Measurements from ENCODE around the gene BPIFB1. TPM values are rescaled to one million over a fixed set of nuclear protein-coding genes. Genes with fewer than 3 reads are reported as not detected.

Gene BPIFB1
- total RNA-seq, 1 donor from 2014 or later, result not detected

DNA sequence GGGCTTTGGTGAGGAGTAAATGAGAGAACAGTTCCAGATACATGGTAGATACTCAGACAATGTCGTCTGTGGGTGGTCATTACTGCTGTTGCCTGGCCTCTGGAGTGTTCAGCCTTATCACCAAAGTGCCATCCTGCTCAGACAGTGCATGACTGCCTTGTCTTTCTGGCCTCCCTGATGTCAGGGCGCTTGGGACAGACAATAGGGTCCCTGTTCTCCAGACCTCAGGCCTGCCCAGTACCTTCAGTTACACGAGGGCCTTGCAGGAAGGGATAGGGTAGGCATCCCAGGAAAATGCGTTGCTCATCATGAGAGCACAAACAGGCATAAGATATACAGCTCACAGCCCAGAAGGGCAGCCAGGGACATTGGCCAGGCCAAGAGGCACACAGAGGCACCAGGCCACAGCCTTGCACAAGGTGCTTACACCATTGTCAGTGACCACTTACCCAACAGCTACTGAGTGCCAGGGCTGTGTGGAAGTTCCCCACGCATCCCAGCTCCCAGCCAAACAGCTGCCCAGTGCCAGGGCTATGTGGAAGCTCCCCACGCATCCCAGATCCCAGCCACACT is 27.4 kb downstream of the BPIFB1 start:
- Mint-ChIP-seq H3K4me3 (no peak overlapping the region), H3K36me3 (ENCODE audit: low read depth) (no peaks in the 10 kb centered on the region), H3K9me3 (no peaks in the 10 kb centered on the region), H3K27me3 (ENCODE audit: insufficient read depth) (no peaks in the 10 kb centered on the region), H3K27ac (no peak overlapping the region), H3K4me1 (ENCODE audit: low read depth) (no peaks in the 10 kb centered on the region)
- DNase-seq (ENCODE audit: low spot score), result no peak
- intact Hi-C loops (cut with micrococcal nuclease), result no loop called here

DNA sequence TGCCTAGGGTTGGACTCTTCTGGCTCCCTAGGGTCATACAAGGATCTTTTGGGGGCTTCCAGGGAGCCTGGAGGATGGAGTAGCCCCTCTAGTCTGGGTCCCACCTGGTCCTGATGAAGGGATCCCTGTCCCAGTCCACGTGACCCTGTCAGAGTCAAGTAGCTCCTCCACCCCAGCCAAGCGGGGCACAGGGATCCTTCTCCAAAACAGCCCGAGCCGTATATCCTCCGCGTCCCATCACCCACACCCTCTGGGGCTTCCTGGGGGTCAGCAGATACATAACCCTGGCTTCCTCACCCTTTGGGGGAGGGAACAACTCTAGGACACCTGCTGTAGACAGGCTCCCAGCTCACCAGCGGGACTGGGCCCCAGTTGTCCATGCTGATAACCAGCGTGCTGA is 28.0 kb downstream of the BPIFB1 start:
- Mint-ChIP-seq H3K27ac (no peak overlapping the region), H3K9me3 (no peaks in the 10 kb centered on the region), H3K4me3 (no peak overlapping the region)

DNA sequence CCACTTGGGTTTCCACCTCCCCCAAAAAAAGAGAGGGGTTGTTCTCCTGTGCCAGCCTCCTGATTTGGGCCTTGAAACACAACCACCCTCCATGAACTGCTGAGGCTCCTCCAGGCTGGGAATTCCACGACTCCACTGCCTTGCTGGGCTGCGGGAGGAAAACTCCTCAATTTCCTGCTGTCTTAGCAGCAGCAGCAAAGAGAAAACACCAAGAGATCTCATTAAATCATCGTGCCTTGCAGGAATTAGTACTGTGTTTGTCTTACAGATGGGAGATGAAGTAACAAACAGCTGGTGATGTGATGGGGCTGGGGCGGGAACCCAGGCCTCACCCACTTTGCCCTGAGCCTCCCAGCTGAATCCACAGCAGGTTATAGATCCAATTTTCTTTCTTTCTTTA is 29.0 kb downstream of the BPIFB1 start:
- Mint-ChIP-seq H3K27me3 (ENCODE audit: insufficient read depth) (no peaks in the 10 kb centered on the region), H3K4me1 (ENCODE audit: low read depth) (no peaks in the 10 kb centered on the region), H3K9me3 (no peaks in the 10 kb centered on the region), H3K4me3 (no peak overlapping the region), H3K27ac (no peak overlapping the region), H3K36me3 (ENCODE audit: low read depth) (no peaks in the 10 kb centered on the region)
- intact Hi-C loops (cut with micrococcal nuclease), result no loop called here
- DNase-seq (ENCODE audit: low spot score), result no peak

More for the DNA sequence above, 28.0 kb downstream of the BPIFB1 start:
- Mint-ChIP-seq H3K27me3 (ENCODE audit: insufficient read depth) (no peaks in the 10 kb centered on the region), H3K36me3 (ENCODE audit: low read depth) (no peaks in the 10 kb centered on the region), H3K4me1 (ENCODE audit: low read depth) (no peaks in the 10 kb centered on the region)
- no peak for DNase-seq (ENCODE audit: low spot score)
- intact Hi-C loops (cut with micrococcal nuclease), result no loop called here

DNA sequence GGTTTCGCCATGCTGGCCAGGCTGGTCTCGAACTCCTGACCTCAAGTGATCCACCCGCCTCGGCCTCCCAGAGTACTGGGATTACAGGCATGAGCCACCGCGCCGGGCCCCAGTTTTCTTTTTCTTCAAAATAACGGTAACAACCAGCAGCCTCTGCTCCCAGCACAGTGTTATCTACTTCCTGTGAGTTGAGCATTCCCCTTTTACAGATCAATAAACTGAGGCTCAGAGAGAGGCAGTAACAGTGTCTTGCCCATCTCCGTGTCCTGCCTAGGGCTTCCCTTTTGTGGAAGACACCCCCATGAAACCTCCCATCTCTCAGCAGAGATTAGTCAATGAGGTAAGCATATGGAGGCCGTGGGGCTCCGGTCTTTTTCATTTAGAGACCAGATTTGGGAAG is 29.6 kb downstream of the BPIFB1 start:
- Mint-ChIP-seq H3K27me3 (ENCODE audit: insufficient read depth) (no peaks in the 10 kb centered on the region), H3K36me3 (ENCODE audit: low read depth) (no peaks in the 10 kb centered on the region), H3K4me3 (no peak overlapping the region), H3K9me3 (no peaks in the 10 kb centered on the region), H3K27ac (no peak overlapping the region), H3K4me1 (ENCODE audit: low read depth) (no peaks in the 10 kb centered on the region)
- intact Hi-C loops (cut with micrococcal nuclease), result no loop called here
- DNase-seq (ENCODE audit: low spot score), result no peak

DNA sequence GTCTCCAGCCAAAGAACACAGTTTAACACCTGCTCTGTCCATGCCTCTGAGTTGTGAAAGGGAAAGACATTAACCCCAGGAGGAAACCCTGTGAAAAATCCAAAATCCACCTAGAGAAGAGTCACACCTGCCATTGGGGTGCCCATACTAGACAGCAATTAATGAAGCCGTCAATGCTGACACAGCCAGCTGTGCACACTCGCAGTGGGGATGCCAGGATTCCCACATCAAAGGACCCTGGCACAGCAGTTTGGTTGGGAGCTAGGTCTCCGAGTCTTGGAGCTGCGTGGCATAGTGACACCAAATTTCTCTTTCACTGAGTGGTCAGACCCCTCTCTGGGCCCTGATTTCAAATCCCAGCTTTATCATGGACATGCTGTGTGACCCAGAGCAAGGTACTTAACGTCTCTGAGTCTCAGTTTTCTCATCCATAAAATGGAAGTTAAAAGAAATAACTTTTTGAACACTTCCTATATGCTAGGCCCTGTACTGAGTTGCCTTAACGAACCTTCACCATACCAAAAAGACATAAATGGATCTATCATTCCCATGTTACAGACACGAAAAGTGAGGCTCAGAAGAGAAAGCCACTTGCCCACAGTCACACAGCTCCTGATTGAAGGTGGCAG is 30.8 kb downstream of the BPIFB1 start:
- no peaks in the 10 kb centered on the region for H3K36me3 Mint-ChIP-seq (ENCODE audit: low read depth)
- no peaks in the 10 kb centered on the region for H3K9me3 Mint-ChIP-seq
- intact Hi-C loops (cut with micrococcal nuclease), result no loop called here
- H3K27me3 Mint-ChIP-seq (ENCODE audit: insufficient read depth), result no peaks in the 10 kb centered on the region
- H3K4me3 Mint-ChIP-seq, result no peak overlapping the region
- H3K27ac Mint-ChIP-seq, result no peak overlapping the region
- H3K4me1 Mint-ChIP-seq (ENCODE audit: low read depth), result no peaks in the 10 kb centered on the region
- DNase-seq (ENCODE audit: low spot score), result no peak

DNA sequence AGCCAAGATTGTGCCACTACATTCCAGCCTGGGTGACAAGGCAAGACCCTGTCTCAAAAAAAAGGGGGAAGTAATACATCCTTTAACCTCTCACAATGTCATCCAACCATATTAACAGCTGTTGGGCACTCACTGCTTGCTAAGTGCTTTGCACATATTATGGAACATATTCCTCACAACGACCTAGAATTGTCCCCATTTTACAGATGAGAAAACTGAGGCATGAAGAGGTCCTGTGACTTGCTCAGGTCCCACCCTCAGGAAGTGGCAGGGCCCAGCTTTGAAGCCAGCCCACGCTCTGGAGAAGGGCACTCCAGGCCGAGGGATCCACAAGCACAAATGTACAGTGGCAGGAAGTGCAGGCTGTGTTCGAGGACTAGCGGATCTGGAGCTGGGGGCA is 33.3 kb downstream of the BPIFB1 start:
- no peaks in the 10 kb centered on the region for H3K9me3 Mint-ChIP-seq
- no peak for DNase-seq (ENCODE audit: low spot score)
- no peak overlapping the region for H3K4me3 Mint-ChIP-seq
- H3K27me3 Mint-ChIP-seq (ENCODE audit: insufficient read depth), result no peaks in the 10 kb centered on the region
- intact Hi-C loops (cut with micrococcal nuclease), result no loop called here
- H3K36me3 Mint-ChIP-seq (ENCODE audit: low read depth), result no peaks in the 10 kb centered on the region
- no peaks in the 10 kb centered on the region for H3K4me1 Mint-ChIP-seq (ENCODE audit: low read depth)
- no peak overlapping the region for H3K27ac Mint-ChIP-seq

DNA sequence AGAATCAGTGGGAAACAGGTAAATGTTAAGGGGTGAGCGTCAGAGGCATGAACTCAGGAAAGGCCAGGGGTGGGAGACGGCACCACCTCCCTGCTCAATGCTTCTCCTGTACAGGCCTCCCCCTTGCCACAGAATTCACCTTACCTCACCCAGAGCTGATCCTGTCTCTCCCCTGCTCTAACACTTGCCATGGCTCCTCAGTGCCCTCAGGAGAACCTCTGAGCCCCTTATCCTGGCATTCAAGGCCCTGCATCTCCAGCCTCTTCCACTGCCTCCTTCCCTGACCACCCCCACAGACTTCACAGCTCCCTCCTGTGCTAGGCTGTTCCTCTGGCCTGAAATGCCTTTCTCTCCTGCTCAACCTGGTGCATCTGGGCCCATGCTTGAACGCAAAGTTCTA is 33.9 kb downstream of the BPIFB1 start:
- peaks cover under 1% of the 10 kb centered on the region for H3K27me3 Mint-ChIP-seq (ENCODE audit: insufficient read depth)
- H3K36me3 Mint-ChIP-seq (ENCODE audit: low read depth), result no peaks in the 10 kb centered on the region
- DNase-seq (ENCODE audit: low spot score), result no peak
- intact Hi-C loops (cut with micrococcal nuclease), result no loop called here
- H3K4me1 Mint-ChIP-seq (ENCODE audit: low read depth), result no peaks in the 10 kb centered on the region
- H3K4me3 Mint-ChIP-seq, result no peak overlapping the region
- no peak overlapping the region for H3K27ac Mint-ChIP-seq
- no peaks in the 10 kb centered on the region for H3K9me3 Mint-ChIP-seq

DNA sequence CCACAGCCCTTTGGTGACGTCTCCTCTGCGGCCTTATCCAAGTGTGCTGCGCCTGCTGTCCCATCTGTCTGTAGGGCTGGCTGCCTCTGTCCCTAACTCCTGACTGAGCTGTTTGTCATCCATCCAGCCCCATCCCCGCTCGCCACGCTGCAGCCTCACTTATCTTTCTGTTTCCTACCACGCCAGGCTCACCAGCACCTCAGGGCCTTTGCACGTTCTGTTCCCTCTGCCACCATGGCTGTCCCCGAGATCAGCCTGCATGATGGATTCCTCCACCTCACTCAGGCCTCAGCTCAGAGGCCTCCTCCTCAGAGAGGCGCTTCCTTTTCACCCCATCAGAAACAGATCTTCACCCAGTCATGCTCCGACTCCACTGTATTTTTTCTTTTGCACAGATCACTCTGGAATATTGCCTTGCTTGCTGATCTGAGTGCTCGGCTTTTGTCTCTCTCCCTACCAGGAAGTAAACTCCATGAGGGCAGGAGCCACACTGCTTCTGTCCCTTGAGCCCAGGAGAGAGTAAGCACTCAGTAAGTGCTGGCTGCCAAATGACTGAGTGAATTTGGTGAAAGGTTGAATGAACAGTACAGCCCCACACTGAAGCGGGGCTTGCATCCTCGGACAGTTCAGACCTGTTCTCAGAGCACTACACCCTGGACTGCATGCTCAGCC is 34.5 kb downstream of the BPIFB1 start:
- no peak overlapping the region for H3K27ac Mint-ChIP-seq
- no peaks in the 10 kb centered on the region for H3K4me1 Mint-ChIP-seq (ENCODE audit: low read depth)
- H3K4me3 Mint-ChIP-seq, result no peak overlapping the region
- intact Hi-C loops (cut with micrococcal nuclease), result no loop called here
- peaks cover 3% of the 10 kb centered on the region for H3K27me3 Mint-ChIP-seq (ENCODE audit: insufficient read depth)
- DNase-seq (ENCODE audit: low spot score), result no peak
- no peaks in the 10 kb centered on the region for H3K36me3 Mint-ChIP-seq (ENCODE audit: low read depth)
- no peaks in the 10 kb centered on the region for H3K9me3 Mint-ChIP-seq

DNA sequence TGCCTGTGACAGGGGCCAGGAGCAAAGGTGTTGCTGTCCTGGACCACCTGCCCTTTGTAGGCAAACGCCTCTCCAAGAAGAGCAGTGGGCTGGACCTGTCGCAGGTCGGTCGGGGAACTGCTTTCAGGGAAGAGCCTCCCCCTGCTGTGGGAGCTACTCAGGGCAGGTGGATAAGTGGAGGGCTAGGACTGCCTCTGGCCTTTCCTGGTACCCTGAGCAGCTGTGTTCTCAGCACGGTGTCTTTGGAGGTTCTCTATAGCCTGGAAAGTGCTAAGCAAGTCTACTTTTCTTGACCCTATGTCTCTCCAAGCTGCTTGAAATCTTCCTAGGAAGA is 35.0 kb downstream of the BPIFB1 start:
- Mint-ChIP-seq H3K9me3 (no peaks in the 10 kb centered on the region), H3K4me3 (no peak overlapping the region), H3K4me1 (ENCODE audit: low read depth) (no peaks in the 10 kb centered on the region), H3K27me3 (ENCODE audit: insufficient read depth) (peaks cover 6% of the 10 kb centered on the region), H3K27ac (no peak overlapping the region), H3K36me3 (ENCODE audit: low read depth) (no peaks in the 10 kb centered on the region)
- no peak for DNase-seq (ENCODE audit: low spot score)
- intact Hi-C loops (cut with micrococcal nuclease), result no loop called here

DNA sequence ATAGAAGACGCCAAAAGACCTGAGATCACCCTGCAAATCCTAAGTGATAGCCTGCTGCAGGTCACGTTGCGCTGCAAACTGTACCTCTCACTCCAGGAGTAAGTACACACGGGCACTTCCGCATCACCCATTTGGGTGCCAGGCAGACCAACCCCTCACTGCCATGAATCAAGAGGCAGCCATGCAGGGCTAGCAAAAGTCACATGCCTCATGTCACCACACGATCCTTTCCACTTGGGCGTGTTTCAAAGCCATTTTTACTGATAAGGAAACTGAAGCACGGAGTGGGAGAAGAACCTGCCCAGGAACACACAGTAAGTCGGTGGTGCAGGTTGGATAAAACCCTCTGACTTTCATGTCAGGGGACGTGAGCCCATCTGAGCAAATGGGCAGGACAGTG is 37.0 kb downstream of the BPIFB1 start:
- peaks cover 8% of the 10 kb centered on the region for H3K27me3 Mint-ChIP-seq (ENCODE audit: insufficient read depth)

DNA sequence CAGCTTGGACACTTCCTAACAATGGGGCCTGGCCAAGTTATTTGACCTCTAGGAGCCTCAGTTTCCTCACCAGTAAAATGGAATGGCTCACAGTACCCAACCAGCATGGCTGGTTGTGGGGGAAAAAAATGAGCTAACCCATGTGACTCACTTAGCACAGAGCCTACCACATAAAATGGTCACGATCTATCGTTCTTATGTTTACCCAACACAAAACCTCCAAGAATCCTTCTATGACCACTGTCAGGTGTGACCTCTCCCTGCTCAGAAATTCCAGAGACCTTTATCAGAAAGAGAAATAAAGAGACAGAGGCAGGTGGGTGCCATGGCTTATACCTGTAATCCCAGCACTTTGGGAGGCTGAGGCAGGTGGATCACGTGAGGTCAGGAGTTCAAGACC is 39.4 kb downstream of the BPIFB1 start:
- no peaks in the 10 kb centered on the region for H3K36me3 Mint-ChIP-seq (ENCODE audit: low read depth)
- no peaks in the 10 kb centered on the region for H3K9me3 Mint-ChIP-seq
- H3K27me3 Mint-ChIP-seq (ENCODE audit: insufficient read depth), result peaks cover 8% of the 10 kb centered on the region
- H3K27ac Mint-ChIP-seq, result no peak overlapping the region
- no peaks in the 10 kb centered on the region for H3K4me1 Mint-ChIP-seq (ENCODE audit: low read depth)
- no peak for DNase-seq (ENCODE audit: low spot score)
- H3K4me3 Mint-ChIP-seq, result no peak overlapping the region
- intact Hi-C loops (cut with micrococcal nuclease), result no loop called here

More for the DNA sequence above, 37.0 kb downstream of the BPIFB1 start:
- no peaks in the 10 kb centered on the region for H3K4me1 Mint-ChIP-seq (ENCODE audit: low read depth)
- no peaks in the 10 kb centered on the region for H3K36me3 Mint-ChIP-seq (ENCODE audit: low read depth)
- intact Hi-C loops (cut with micrococcal nuclease), result no loop called here
- H3K27ac Mint-ChIP-seq, result no peak overlapping the region
- H3K4me3 Mint-ChIP-seq, result no peak overlapping the region
- DNase-seq (ENCODE audit: low spot score), result no peak
- H3K9me3 Mint-ChIP-seq, result no peaks in the 10 kb centered on the region

DNA sequence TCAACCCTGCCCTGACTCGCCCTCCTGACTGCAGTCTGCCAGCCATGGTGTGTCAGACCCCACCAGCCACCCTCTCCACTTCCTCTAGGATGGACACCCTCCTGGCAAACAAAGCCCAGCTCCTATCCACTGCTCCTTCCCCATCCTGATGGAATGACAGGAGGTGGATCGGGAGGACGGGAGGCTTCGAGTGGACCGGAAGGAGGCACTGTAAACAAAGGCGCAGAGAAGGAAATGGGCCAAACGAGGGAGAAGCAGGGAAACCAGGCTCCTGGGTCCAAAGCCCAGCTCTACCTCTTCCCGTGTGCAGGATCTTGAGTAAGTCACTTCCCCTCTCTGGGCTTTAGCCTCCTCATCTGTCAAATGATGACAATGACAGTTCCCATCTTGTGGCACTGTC is 40.2 kb downstream of the BPIFB1 start:
- Mint-ChIP-seq H3K4me3 (no peak overlapping the region), H3K27me3 (ENCODE audit: insufficient read depth) (peaks cover 10% of the 10 kb centered on the region), H3K4me1 (ENCODE audit: low read depth) (no peaks in the 10 kb centered on the region), H3K36me3 (ENCODE audit: low read depth) (no peaks in the 10 kb centered on the region), H3K9me3 (no peaks in the 10 kb centered on the region), H3K27ac (no peak overlapping the region)
- no peak for DNase-seq (ENCODE audit: low spot score)
- intact Hi-C loops (cut with micrococcal nuclease), result no loop called here

DNA sequence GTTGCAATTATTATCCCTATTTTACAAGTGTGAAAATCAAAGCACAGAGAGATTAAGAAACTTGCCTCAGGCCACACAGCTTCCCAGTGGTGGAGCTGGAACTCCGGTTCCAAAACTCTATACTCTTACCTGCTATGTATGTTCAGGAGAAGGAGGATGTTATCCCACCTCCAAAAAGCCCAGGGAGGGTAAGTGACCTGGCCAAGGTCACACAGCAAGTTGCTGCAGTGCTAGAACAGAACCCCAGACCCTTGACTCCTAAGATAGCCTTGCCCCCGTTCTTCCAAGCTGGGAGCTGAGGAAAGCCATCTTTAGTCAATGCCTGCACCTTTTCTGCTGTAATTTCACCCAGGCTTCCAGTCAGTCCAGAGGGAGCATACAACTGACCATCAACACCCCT is 42.3 kb downstream of the BPIFB1 start:
- no peaks in the 10 kb centered on the region for H3K4me1 Mint-ChIP-seq (ENCODE audit: low read depth)
- no peak overlapping the region for H3K4me3 Mint-ChIP-seq
- H3K36me3 Mint-ChIP-seq (ENCODE audit: low read depth), result no peaks in the 10 kb centered on the region
- intact Hi-C loops (cut with micrococcal nuclease), result no loop called here
- no peak for DNase-seq (ENCODE audit: low spot score)
- peaks cover 16% of the 10 kb centered on the region for H3K27me3 Mint-ChIP-seq (ENCODE audit: insufficient read depth)
- H3K9me3 Mint-ChIP-seq, result no peaks in the 10 kb centered on the region
- H3K27ac Mint-ChIP-seq, result no peak overlapping the region

Data from activated T-helper 1 cell treated with anti-CD3 and anti-CD28 coated beads, Interleukin-12 subunit alpha, Interleukin-12 subunit beta, Interleukin-2, Interleukin-4 antibody, amounts not matched to agents 30 ng/mL and 10 ng/mL and 1 ng/mL, durations not matched to agents 14 hours and 24 hours and 36 hours (primary cell).